Measurements from ENCODE around the gene NECTIN1.

Gene NECTIN1

DNA sequence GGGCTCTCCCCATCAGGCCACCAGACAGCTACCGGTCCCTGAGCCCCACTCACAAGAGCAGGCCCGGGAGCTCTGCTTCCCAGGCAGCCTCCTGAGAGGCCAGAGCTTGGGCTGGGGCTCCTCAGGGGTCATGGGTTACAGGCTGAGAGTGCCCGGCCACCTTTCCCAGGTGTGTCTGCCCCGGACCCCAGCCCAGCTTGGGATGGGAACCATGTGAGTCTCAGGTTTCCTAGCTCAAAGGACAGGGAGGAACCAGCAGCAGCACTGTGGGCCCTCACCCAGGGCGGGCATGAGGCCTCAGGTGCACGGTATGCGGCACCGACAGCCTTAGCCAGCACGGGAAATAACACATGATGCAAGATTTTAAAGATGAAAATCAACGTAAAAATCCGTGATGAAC, 90.1 kb downstream of the NECTIN1 start:
- DNase-seq, result no peak

GRCh38 chr11:119637481-119637880, 91.5 kb downstream of the NECTIN1 start:
- DNase-seq, result no peak

DNA sequence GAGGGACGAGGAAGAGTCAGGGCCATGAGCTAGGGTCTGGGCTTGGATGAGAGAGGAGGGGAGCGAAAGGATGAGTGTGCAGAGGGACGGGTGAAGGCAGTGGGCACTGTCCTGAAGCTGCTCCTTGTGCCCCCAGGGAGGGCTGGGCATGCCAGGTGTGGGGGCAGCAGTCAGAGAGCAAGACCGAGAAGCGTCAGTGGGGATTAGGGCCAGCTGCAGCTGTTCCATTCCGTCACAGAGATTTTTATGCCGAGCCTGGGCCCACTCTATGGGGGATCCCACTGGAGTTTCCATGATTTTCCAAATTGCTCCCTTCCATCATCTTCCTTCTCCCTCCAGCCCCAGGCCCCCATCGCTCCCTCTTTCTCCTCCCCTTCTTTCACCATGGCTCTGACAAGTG, 93.2 kb downstream of the NECTIN1 start:
- DNase-seq, result no peak

DNA sequence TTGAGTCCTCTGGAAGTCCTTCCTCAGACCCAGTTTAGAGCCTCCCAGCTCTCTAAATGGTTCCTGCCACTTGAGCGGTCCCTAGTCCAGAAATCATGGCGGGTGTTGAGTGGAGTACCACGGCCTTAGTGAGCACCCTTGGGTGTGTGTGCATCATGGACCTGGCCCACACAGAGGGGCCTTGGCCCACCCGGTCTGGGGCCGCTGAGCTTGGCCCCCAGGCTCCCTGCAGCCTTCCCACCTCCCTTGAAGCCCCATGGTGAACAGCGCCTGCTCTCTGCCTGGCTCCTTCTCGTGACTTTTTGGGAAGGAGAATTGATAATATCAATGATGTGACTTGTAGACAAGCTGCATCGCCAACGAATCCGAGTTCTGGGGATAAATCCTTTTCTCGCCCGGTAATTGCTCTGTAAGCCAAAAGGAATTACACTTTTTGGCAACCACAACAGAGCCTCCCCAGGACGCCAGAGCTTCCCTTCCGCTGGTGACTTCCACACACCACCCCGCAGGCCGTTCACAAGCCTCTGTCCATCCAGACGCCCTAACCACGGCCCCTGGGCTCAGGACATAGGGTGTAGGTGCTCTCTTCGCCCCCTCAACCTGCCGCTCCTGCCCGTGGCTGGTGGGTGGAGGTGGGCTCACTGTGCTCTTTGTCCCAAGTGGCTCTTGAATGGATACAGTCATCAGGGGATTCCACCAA, 93.8 kb downstream of the NECTIN1 start:
- DNase-seq, result no peak

DNA sequence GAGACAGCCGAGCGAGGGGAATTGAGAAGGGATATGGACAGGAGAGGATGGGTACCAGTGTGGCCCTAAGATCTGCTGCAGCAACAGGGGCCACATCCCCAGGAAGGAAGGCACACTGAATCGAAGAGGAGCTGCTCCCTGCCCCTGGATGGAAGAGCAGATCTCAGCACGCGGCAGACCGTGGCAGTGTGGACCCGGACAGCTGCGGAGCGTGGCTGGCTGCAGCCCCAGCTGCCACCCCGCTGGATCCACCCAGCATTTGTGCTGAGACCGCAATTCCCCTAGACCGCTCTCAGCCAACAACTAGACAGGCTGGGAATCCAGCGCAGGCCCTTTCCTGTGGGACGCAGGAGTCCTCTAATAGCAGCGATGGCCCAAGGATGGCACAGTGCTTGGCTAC, 94.7 kb downstream of the NECTIN1 start:
- DNase-seq, result no peak

DNA sequence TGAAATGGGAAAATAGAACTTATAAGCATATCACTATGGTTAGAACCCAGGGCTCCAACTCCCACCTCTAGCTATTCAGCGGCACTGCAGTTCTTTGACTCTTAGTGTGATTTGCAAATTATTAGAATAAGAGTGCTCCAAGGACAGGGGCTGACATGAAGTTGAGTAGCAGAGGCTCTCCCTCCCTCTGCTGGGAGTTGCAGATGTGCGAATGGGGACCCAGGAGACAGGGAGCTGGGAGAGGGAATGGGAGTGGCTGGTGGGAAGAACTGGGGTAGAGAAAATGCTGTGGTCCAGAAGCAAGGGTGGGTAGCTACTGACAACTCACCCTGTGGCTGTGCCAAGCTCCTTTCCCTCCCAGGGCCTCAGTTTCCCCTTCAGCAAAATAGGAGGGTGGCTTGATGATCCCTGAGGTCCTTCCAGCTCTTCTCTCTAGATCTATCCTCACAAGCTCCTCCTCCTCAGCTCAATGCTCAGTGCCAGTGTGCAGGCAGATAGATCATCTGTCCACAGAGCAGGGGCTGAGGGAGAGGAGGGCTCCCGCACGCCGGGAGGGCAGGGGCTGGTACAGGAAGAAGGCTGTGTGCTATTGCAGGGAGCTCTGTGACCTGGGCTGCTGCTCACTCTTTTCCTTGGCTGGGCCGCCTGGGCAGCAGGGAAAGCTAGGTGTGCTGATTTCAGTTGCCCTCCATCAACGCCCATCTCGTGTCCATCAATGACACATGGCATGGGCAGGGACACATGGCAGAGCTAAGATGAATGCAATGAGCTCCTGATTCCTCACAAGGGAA, 99.0 kb downstream of the NECTIN1 start:
- DNase-seq, result no peak

- DNase-seq, result no peak
These were observed 99.9 kb downstream of the NECTIN1 start for GRCh38 chr11:119629085-119629484.

GRCh38 chr11:119627286-119627685, 101.7 kb downstream of the NECTIN1 start:
- DNase-seq, result no peak

DNA sequence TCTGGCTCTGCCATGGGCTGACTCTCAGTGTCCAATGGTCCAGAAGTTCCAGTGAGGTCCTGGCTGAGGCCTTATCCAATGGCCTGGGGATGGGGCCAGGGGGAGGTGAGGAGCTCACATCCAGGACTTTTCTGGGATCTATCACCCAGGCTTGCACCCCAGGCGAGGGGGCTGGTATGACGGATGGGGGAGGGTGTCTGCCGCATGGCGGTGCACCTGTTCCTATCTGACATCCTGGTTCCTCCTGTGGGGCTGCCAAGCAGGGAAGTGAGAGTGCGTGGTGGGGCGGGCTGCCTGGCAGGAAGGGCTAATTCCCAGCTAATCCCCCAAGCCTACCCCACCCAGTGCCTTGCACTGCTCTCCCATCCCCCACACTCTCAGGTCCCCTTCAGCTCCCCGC, 102.1 kb downstream of the NECTIN1 start:
- DNase-seq, result no peak

GRCh38 chr11:119626197-119626841, 102.7 kb downstream of the NECTIN1 start:
- no peak for DNase-seq

DNA sequence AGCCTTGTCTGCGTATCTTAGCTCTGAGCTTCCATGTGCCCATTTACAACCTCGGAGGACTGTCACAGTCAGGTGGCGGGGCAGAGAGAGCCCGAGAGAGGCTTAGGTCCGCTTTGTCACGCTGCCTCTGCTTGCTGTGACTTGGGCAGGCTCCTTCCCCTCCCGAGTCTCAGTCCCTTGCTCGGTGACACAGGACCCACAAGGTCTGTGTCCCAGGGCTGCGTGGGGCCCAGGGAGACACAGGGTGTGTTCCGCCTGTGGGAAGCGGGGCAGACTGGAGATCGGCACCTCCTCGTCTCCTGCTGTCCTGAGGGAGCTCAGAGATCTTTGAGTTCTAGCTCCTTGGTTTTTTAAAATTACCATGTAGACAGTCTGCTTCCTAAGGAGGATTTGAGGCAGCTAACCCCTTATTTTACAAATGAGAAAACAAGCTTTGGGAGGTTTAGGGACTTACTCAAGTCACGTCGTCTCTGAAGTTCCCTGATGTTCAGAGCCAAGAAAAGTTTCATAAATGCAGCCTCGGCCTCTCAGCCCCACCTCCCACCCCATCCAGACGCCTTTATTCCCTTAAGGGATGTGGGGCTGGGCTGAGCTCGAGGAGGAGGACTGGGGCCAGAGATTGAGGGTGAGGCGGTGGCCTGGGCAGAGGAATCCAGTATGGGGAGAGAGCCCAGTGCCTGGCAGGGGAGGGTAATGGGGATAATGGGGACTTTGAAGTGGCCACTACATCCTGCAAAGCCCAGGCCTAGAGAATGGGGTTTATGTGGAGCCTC, 103.6 kb downstream of the NECTIN1 start:
- no peak for DNase-seq

DNA sequence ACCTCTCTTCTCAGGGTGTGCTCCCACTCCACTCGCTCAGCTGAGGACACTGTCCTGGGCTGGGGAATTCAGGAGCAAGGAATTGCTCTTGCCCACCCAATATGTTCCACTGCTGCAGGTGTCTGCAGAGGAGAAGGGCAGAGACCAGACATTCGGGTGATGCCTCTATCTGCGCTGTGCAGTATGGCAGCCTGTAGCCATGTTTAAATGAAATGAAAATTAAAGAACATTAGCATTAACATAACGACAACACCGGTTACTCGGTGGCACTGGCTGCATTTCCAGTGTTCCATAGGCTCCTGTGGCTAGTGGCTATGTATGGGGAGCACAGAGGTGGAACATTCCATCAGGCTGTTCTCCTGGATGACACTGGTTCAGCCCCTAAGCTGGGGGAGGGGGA, 104.4 kb downstream of the NECTIN1 start:
- DNase-seq, result no peak

GRCh38 chr11:119624102-119624615, 104.8 kb downstream of the NECTIN1 start:
- no peak for DNase-seq

DNA sequence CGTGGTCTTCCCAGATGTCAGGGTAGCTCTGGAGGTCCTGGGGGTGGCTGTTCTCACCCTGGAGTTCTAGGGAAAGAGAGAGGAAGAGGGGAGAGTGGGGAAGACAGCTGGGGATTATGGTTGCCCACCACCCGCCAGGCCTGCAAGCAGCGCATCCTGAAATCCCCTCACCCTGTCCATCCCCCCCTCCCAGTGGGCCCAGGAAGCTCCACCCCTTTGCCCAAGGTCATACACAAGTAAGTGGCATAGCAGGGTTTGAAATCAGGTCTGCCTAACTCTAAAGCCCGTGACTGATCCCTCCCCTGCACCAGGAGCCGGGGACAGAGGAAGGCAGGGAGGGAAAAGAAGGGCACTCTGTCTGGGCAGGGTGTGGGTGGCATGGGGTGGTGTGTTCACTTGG, 105.3 kb downstream of the NECTIN1 start:
- DNase-seq, result no peak

DNA sequence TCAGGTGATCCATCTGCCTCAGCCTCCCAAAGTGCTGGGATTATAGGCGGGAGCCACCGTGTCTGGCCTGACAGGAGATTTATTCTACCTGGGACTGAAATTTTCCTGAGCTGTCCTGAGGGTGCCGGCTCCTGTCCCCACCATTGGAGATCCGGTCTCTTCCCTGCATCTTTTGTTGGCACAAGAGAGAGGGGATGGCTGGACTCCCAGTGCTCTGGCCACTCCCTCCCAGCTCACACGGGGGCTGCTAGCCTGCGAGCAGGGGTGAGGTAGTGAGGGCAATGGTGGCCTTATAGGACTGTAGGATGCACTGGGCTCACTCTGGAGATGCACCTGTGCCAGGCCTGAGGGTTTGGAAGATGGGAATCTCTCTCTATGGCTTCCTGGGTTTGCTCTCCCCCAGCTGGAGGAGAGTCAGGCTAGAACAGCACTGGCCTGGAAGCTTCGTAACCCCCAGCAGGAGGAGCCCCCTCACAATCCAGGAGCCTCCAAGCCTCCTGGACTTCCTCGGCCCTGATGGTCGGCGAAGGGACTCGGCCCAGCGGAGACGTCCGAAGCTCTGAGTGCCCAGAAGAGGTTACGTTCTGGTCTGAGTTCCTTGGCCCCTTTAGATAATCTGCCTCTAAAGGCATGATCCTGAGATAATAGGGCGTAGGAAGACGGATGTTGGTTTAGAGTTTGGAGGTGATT, 106.4 kb downstream of the NECTIN1 start:
- no peak for DNase-seq

DNA sequence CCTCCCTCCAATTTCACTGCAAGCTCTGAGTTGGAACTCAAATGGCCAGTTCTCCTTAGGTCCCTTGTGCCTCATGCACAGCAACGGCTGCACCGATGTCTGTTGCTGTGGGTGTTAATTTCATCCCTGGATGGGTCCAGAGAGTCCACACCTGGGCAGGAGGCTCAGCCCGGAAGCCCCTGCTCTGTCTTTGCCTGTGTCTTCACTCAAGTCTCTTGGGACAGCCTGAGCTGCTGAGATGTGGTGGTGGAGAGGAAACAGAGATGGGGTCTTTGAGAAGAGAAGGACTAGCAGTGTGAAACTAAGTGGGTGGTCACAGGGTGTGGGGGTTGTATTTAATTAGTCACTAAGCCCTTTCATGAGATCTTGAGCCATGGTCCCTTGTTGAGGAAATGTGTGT, 109.3 kb downstream of the NECTIN1 start:
- DNase-seq, result no peak

GRCh38 chr11:119618208-119618909, 110.6 kb downstream of the NECTIN1 start:
- no peak for DNase-seq

DNA sequence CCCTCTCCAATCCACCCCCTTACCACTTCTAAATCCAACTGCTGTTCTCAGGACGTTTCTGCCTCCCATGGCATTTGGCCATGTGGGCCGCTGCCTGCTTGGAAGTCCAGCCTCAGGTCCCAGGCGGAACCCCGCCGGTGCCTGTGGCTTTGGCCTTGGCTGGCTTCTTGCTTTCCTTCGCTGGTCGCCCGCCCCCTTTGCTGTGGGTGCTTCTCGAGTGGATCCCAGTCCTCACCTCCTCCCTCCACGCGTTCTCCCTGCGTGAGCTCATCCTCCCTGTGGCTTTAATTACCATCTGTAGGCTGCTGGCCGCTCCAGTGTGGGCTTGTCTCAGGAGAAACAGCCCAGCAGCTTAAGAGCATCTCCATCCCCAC, 111.7 kb downstream of the NECTIN1 start:
- no peak for DNase-seq

- no peak for DNase-seq
These were observed 112.2 kb downstream of the NECTIN1 start for GRCh38 chr11:119616586-119617339.

- DNase-seq, result no peak
These were observed 113.2 kb downstream of the NECTIN1 start for GRCh38 chr11:119615882-119616196.
